WTC11 (cell line): Measurements from ENCODE around the gene TMEM164. TPM values are rescaled to one million over a fixed set of nuclear protein-coding genes. Genes with fewer than 3 reads are reported as not detected.

Source experiments
- ATAC-seq: fragments of 200-7000 bp; cut with Tn5 transposase; 2 replicates; pipeline ENCODE4 v1.10.0; 2021; ENCODE audit warnings: mild to moderate bottlenecking, moderate library complexity
- CTCF ChIA-PET: fragments of 300-600 bp; sonication (Branson Sonifier 250); formaldehyde crosslinking; loops from one replicate; lab custom pipeline; 2021; ENCODE audit warnings: antibody characterized with exemption; lab: Charles Lee
- POLR2A ChIA-PET: fragments of 350-600 bp; sonication (Branson Sonifier 250); formaldehyde crosslinking; loops from one replicate; lab custom pipeline; 2021; ENCODE audit warnings: antibody characterized with exemption; lab: Charles Lee
- DNase-seq: peaks from one replicate; pipeline ENCODE4 v3.0.0; 2021; ENCODE audit warnings: low spot score
- H3K27ac Mint-ChIP-seq: 2 replicates; pipeline ENCODE4 v1.8.0; 2021; ENCODE audit warnings: mixed read lengths
- H3K27me3 Mint-ChIP-seq: 2 replicates; pipeline ENCODE4 v1.8.0; 2021; ENCODE audit warnings: low read depth, mild to moderate bottlenecking, moderate library complexity, mixed read lengths
- H3K36me3 Mint-ChIP-seq: 2 replicates; pipeline ENCODE4 v1.8.0; 2021; ENCODE audit warnings: mixed read lengths
- H3K4me1 Mint-ChIP-seq: 2 replicates; pipeline ENCODE4 v1.8.0; 2022; ENCODE audit warnings: mixed read lengths
- H3K4me3 Mint-ChIP-seq: 2 replicates; pipeline ENCODE4 v1.8.0; 2021; ENCODE audit warnings: mild to moderate bottlenecking, moderate library complexity, mixed read lengths
- H3K9me3 Mint-ChIP-seq: 2 replicates; pipeline ENCODE4 v1.8.0; 2021; ENCODE audit warnings: mixed read lengths
- AFF4 ChIP-seq: sonication (generic); formaldehyde crosslinking; IDR thresholded peaks from 2 replicates; pipeline ENCODE4 v1.8.1; 2023; ENCODE audit warnings: mild to moderate bottlenecking, missing genetic modification reagents, borderline replicate concordance
- E2F5 ChIP-seq: sonication (generic); formaldehyde crosslinking; IDR thresholded peaks from 2 replicates; pipeline ENCODE4 v1.8.1; 2022; ENCODE audit warnings: mild to moderate bottlenecking, moderate library complexity, missing genetic modification reagents
- HMGXB4 ChIP-seq: sonication (generic); formaldehyde crosslinking; IDR thresholded peaks from 2 replicates; pipeline ENCODE4 v1.8.1; 2023; ENCODE audit warnings: mild to moderate bottlenecking, moderate library complexity, missing genetic modification reagents
- JAZF1 ChIP-seq: fragments of 250-450 bp; sonication (Bioruptor Pico); IDR thresholded peaks from 2 replicates; pipeline ENCODE4 v1.9.0; 2021; ENCODE audit warnings: moderate library complexity, mild to moderate bottlenecking, inconsistent platforms
- JUN ChIP-seq: sonication (generic); formaldehyde crosslinking; IDR thresholded peaks from 2 replicates; pipeline ENCODE4 v1.8.0; 2023; ENCODE audit warnings: mild to moderate bottlenecking, missing genetic modification reagents
- NFATC4 ChIP-seq: fragments of 250-450 bp; sonication (Bioruptor Pico); IDR thresholded peaks from 2 replicates; pipeline ENCODE4 v1.9.0; 2021; ENCODE audit warnings: mild to moderate bottlenecking
- NR3C1 ChIP-seq: sonication (generic); formaldehyde crosslinking; conservative IDR thresholded peaks from 2 replicates; pipeline ENCODE4 v1.8.1; 2023; ENCODE audit warnings: low read depth, mild to moderate bottlenecking, missing genetic modification reagents
- PRDM15 ChIP-seq: sonication (generic); formaldehyde crosslinking; IDR thresholded peaks from 2 replicates; pipeline ENCODE4 v1.8.0; 2022; ENCODE audit warnings: missing genetic modification reagents
- TP53 ChIP-seq: sonication (generic); formaldehyde crosslinking; IDR thresholded peaks from 2 replicates; pipeline ENCODE4 v1.8.1; 2023; ENCODE audit warnings: mild to moderate bottlenecking, missing genetic modification reagents
- ZNF423 ChIP-seq: fragments of 250-450 bp; sonication (Bioruptor Pico); IDR thresholded peaks from 2 replicates; pipeline ENCODE4 v2.1.2; 2022; ENCODE audit warnings: mild to moderate bottlenecking, moderate library complexity
- total RNA-seq: library from RNA; stranded (reverse); gene quantifications from 3 replicates; pipeline ENCODE4 v1.2.3, GENCODE V29; 2021
- TF ChIP-seq, protein P1 (sequence below): sonication (generic); formaldehyde crosslinking; IDR thresholded peaks from 2 replicates; pipeline ENCODE4 v1.8.0; 2022; ENCODE audit warnings: mild to moderate bottlenecking, missing genetic modification reagents
- TF ChIP-seq, protein P2 (sequence below): fragments of 250-450 bp; sonication (Bioruptor Pico); IDR thresholded peaks from 2 replicates; pipeline ENCODE4 v1.9.0; 2021; ENCODE audit warnings: moderate library complexity, mild to moderate bottlenecking, inconsistent platforms, borderline replicate concordance
- TF ChIP-seq, protein P3 (sequence below): sonication (generic); formaldehyde crosslinking; IDR thresholded peaks from 2 replicates; pipeline ENCODE4 v1.8.1; 2023; ENCODE audit warnings: mild to moderate bottlenecking, missing genetic modification reagents

TMEM164 gene
- total RNA-seq, 1 experiment from 2014 or later = 16.0 TPM

DNA sequence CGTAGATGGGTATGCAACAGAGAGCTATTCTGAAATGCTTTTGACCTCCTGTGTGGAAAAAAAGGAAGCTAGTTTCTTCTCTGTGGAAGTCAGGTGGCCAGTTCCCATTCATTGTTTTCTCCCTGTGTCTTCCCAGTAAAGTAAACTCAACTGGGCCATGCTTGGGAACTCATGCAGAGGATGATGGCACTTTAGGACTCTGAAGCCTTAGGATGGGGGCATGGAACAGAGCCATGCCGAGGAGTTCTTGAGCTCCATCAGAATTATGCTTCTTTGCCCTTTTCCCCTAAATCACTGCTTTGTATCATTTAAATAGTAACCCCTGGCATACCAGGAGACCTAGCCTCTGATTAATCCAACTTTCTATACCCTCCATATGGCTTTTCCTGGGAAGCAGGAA, 3.2 kb downstream of the TMEM164 start:
- no peaks in the 10 kb centered on the region for H3K9me3 Mint-ChIP-seq
- ATAC-seq (no peak), DNase-seq (no peak)
- no peaks in the 10 kb centered on the region; the same call in 1 of the 2 replicates for H3K27me3 Mint-ChIP-seq
- H3K4me3 Mint-ChIP-seq = no peak overlapping the region
- TF ChIP-seq TP53 (CRISPR knock-in tag) (no peak), NFATC4 (no peak), JUN (no peak), ZNF423 (CRISPR knock-in tag) (no peak), NR3C1 (CRISPR knock-in tag) (no peak), HMGXB4 (no peak), JAZF1 (CRISPR knock-in tag) (no peak), PRDM15 (CRISPR knock-in tag) (no peak), E2F5 (CRISPR knock-in tag) (no peak), AFF4 (CRISPR knock-in tag) (no peak)
- TF ChIP-seq, protein P1, sequence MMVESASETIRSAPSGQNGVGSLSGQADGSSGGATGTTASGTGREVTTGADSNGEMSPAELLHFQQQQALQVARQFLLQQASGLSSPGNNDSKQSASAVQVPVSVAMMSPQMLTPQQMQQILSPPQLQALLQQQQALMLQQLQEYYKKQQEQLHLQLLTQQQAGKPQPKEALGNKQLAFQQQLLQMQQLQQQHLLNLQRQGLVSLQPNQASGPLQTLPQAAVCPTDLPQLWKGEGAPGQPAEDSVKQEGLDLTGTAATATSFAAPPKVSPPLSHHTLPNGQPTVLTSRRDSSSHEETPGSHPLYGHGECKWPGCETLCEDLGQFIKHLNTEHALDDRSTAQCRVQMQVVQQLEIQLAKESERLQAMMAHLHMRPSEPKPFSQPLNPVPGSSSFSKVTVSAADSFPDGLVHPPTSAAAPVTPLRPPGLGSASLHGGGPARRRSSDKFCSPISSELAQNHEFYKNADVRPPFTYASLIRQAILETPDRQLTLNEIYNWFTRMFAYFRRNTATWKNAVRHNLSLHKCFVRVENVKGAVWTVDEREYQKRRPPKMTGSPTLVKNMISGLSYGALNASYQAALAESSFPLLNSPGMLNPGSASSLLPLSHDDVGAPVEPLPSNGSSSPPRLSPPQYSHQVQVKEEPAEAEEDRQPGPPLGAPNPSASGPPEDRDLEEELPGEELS (CRISPR knock-in tag) = no peak
- TF ChIP-seq, protein P2, sequence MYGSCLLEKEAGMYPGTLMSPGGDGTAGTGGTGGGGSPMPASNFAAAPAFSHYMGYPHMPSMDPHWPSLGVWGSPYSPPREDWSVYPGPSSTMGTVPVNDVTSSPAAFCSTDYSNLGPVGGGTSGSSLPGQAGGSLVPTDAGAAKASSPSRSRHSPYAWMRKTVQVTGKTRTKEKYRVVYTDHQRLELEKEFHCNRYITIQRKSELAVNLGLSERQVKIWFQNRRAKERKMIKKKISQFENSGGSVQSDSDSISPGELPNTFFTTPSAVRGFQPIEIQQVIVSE (CRISPR knock-in tag) = no peak
- TF ChIP-seq, protein P3, sequence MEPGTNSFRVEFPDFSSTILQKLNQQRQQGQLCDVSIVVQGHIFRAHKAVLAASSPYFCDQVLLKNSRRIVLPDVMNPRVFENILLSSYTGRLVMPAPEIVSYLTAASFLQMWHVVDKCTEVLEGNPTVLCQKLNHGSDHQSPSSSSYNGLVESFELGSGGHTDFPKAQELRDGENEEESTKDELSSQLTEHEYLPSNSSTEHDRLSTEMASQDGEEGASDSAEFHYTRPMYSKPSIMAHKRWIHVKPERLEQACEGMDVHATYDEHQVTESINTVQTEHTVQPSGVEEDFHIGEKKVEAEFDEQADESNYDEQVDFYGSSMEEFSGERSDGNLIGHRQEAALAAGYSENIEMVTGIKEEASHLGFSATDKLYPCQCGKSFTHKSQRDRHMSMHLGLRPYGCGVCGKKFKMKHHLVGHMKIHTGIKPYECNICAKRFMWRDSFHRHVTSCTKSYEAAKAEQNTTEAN (CRISPR knock-in tag) = no peak
- H3K36me3 Mint-ChIP-seq = no peaks in the 10 kb centered on the region; the same call in 1 of the 2 replicates
- no peak overlapping the region for H3K27ac Mint-ChIP-seq
- peaks cover 51% of the 10 kb centered on the region for H3K4me1 Mint-ChIP-seq
- ChIA-PET CTCF (no interaction called here), POLR2A (no interaction called here)
